ENCODE measurements around the gene RPL10. TPM values are rescaled to one million over a fixed set of nuclear protein-coding genes. Genes with fewer than 3 reads are reported as not detected.

The RPL10 gene
- total and polyA plus RNA-seq, 9 of the 15 experiments (the other 6 are each of a cell fraction or from before 2014, with no cell fraction given) = 3,774 to 7,600 (median 5,014) TPM

- TF ChIP-seq, protein P1, sequence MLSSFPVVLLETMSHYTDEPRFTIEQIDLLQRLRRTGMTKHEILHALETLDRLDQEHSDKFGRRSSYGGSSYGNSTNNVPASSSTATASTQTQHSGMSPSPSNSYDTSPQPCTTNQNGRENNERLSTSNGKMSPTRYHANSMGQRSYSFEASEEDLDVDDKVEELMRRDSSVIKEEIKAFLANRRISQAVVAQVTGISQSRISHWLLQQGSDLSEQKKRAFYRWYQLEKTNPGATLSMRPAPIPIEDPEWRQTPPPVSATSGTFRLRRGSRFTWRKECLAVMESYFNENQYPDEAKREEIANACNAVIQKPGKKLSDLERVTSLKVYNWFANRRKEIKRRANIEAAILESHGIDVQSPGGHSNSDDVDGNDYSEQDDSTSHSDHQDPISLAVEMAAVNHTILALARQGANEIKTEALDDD (IDR thresholded peaks at IDR 0.05) = no peak
- TF ChIP-seq CREB1 (IDR thresholded peaks at IDR 0.05) (peak; percentile 61), CREB1 (CRISPR knock-in tag; IDR thresholded peaks at IDR 0.05) (no peak), TEAD1 (CRISPR knock-in tag; IDR thresholded peaks at IDR 0.05) (no peak; a peak in 1 of 4 replicates), ZNF512 (tag; IDR thresholded peaks at IDR 0.05) (no peak), HNRNPH1 (optimal IDR thresholded peaks at IDR 0.05; ENCODE audit: low read depth, low read length) (no peak), PCBP2 (IDR thresholded peaks at IDR 0.05; ENCODE audit: low read depth, low read length, poor library complexity, severe bottlenecking) (no peak), SMARCA4 (IDR thresholded peaks at IDR 0.05) (no peak), HMGN3 (IDR thresholded peaks at IDR 0.05; ENCODE audit: borderline replicate concordance, extremely low read depth, insufficient read length, low read depth, low read length) (peak; percentile 21), HNRNPL (IDR thresholded peaks at IDR 0.05; ENCODE audit: low read depth, low read length) (no peak), ATF1 (CRISPR knock-in tag; IDR thresholded peaks at IDR 0.05) (no peak), ATF1 (tag; IDR thresholded peaks at IDR 0.05) (no peak), E2F6 (IDR thresholded peaks at IDR 0.05; ENCODE audit: borderline replicate concordance in 1 of 2, extremely low read depth in 1 of 2, insufficient read depth in 1 of 2, insufficient read length in 1 of 2, low read depth in 1 of 2, low read length in 1 of 2, poor library complexity in 1 of 2, severe bottlenecking in 1 of 2) (peak in 1 of 2 experiments; percentile 84), HNRNPUL1 (IDR thresholded peaks at IDR 0.05; ENCODE audit: low read length) (no peak), HLTF (IDR thresholded peaks at IDR 0.05) (no peak), PHB2 (IDR thresholded peaks at IDR 0.05; ENCODE audit: low read depth) (no peak), UBTF (IDR thresholded peaks at IDR 0.05; ENCODE audit: borderline replicate concordance in 1 of 2, low read depth in 2 of 2, low read length in 2 of 2) (peak in 1 of 2 experiments; percentile 50; a peak in 1 of 4 replicates), CTBP1 (IDR thresholded peaks at IDR 0.05; ENCODE audit: borderline replicate concordance) (peak; percentile 69), DIDO1 (tag; IDR thresholded peaks at IDR 0.05; ENCODE audit: low read depth) (no peak), FOXJ2 (tag; IDR thresholded peaks at IDR 0.05) (no peak)
- TF ChIP-seq, protein P2, sequence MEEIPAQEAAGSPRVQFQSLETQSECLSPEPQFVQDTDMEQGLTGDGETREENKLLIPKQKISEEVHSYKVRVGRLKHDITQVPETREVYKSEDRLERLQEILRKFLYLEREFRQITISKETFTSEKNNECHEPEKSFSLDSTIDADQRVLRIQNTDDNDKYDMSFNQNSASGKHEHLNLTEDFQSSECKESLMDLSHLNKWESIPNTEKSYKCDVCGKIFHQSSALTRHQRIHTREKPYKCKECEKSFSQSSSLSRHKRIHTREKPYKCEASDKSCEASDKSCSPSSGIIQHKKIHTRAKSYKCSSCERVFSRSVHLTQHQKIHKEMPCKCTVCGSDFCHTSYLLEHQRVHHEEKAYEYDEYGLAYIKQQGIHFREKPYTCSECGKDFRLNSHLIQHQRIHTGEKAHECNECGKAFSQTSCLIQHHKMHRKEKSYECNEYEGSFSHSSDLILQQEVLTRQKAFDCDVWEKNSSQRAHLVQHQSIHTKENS (CRISPR knock-in tag; IDR thresholded peaks at IDR 0.05) = no peak
These were observed 46.0 kb downstream of the RPL10 start, which contains the start of gene FAM50A (continued) for GRCh38 chrX:154443992-154444754.

Measured in K562 (cell line).